ENCODE measurements around the gene BCAS3. TPM values are rescaled to one million over a fixed set of nuclear protein-coding genes. Genes with fewer than 3 reads are reported as not detected.

BCAS3 gene
- total RNA-seq, 2 donors from 2014 or later = 28.0 to 33.4 TPM

GRCh38 chr17:60740584-60740983 is 62.9 kb downstream of the BCAS3 start:
- Mint-ChIP-seq H3K36me3 (ENCODE audit: insufficient read depth in 2 of 2) (peaks cover 0 to 2% of the 10 kb centered on the region in 2 donors), H3K27me3 (ENCODE audit: low read depth) (no peaks in the 10 kb centered on the region), H3K9me3 (no peaks in the 10 kb centered on the region), H3K4me3 (no peak overlapping the region), H3K4me1 (ENCODE audit: low read depth) (peaks cover 5% of the 10 kb centered on the region), H3K27ac (no peak overlapping the region)
- ATAC-seq (replicated peaks in 1 of 2) (no peak), DNase-seq (no peak)

GRCh38 chr17:60741031-60741430 is 63.4 kb downstream of the BCAS3 start:
- peaks cover 0 to 2% of the 10 kb centered on the region in 2 donors for H3K36me3 Mint-ChIP-seq (ENCODE audit: insufficient read depth in 2 of 2)
- H3K4me3 Mint-ChIP-seq = no peak overlapping the region
- ATAC-seq (replicated peaks in 1 of 2) = no peak
- no peaks in the 10 kb centered on the region for H3K9me3 Mint-ChIP-seq
- DNase-seq = no peak
- H3K4me1 Mint-ChIP-seq (ENCODE audit: low read depth) = peaks cover 5% of the 10 kb centered on the region
- H3K27ac Mint-ChIP-seq = no peak overlapping the region
- no peaks in the 10 kb centered on the region for H3K27me3 Mint-ChIP-seq (ENCODE audit: low read depth)

GRCh38 chr17:60743282-60743681 is 65.6 kb downstream of the BCAS3 start:
- Mint-ChIP-seq H3K27me3 (ENCODE audit: low read depth) (no peaks in the 10 kb centered on the region), H3K4me3 (no peak overlapping the region), H3K36me3 (ENCODE audit: insufficient read depth in 2 of 2) (peaks cover 0 to 2% of the 10 kb centered on the region in 2 donors), H3K9me3 (no peaks in the 10 kb centered on the region), H3K27ac (no peak overlapping the region), H3K4me1 (ENCODE audit: low read depth) (no peaks in the 10 kb centered on the region)
- ATAC-seq (replicated peaks in 1 of 2) (no peak), DNase-seq (no peak)

GRCh38 chr17:60743799-60744198 is 66.1 kb downstream of the BCAS3 start:
- ATAC-seq (replicated peaks in 1 of 2) = no peak

GRCh38 chr17:60744355-60744966 is 66.8 kb downstream of the BCAS3 start:
- H3K27me3 Mint-ChIP-seq (ENCODE audit: low read depth) = no peaks in the 10 kb centered on the region
- H3K4me1 Mint-ChIP-seq (ENCODE audit: low read depth) = no peaks in the 10 kb centered on the region
- no peak overlapping the region for H3K27ac Mint-ChIP-seq
- peaks cover 0 to 2% of the 10 kb centered on the region in 2 donors for H3K36me3 Mint-ChIP-seq (ENCODE audit: insufficient read depth in 2 of 2)
- DNase-seq (no peak), ATAC-seq (replicated peaks in 1 of 2) (no peak)
- H3K9me3 Mint-ChIP-seq = no peaks in the 10 kb centered on the region
- H3K4me3 Mint-ChIP-seq = no peak overlapping the region

More at GRCh38 chr17:60743799-60744198, 66.1 kb downstream of the BCAS3 start:
- DNase-seq = no peak
- Mint-ChIP-seq H3K36me3 (ENCODE audit: insufficient read depth in 2 of 2) (peaks cover 0 to 2% of the 10 kb centered on the region in 2 donors), H3K4me1 (ENCODE audit: low read depth) (no peaks in the 10 kb centered on the region), H3K27me3 (ENCODE audit: low read depth) (no peaks in the 10 kb centered on the region), H3K9me3 (no peaks in the 10 kb centered on the region), H3K4me3 (no peak overlapping the region), H3K27ac (no peak overlapping the region)

- DNase-seq = no peak
- Mint-ChIP-seq H3K27me3 (ENCODE audit: low read depth) (no peaks in the 10 kb centered on the region), H3K4me3 (no peak overlapping the region), H3K4me1 (ENCODE audit: low read depth) (no peaks in the 10 kb centered on the region), H3K36me3 (ENCODE audit: insufficient read depth in 2 of 2) (peaks cover 0 to under 1% of the 10 kb centered on the region in 2 donors), H3K27ac (no peak overlapping the region), H3K9me3 (peaks cover 0 to under 1% of the 10 kb centered on the region in 2 donors)
- no peak for ATAC-seq (replicated peaks in 1 of 2)
Observed at GRCh38 chr17:60745544-60745943, 67.9 kb downstream of the BCAS3 start.

GRCh38 chr17:60747069-60747808 is 69.6 kb downstream of the BCAS3 start:
- Mint-ChIP-seq H3K27me3 (ENCODE audit: low read depth) (no peaks in the 10 kb centered on the region), H3K4me3 (no peak overlapping the region), H3K4me1 (ENCODE audit: low read depth) (no peaks in the 10 kb centered on the region), H3K9me3 (peaks cover 0 to 3% of the 10 kb centered on the region in 2 donors), H3K36me3 (ENCODE audit: insufficient read depth in 2 of 2) (peaks cover 0 to 2% of the 10 kb centered on the region in 2 donors), H3K27ac (no peak overlapping the region)
- ATAC-seq (replicated peaks in 1 of 2) (no peak), DNase-seq (no peak)

GRCh38 chr17:60748204-60748603 is 70.6 kb downstream of the BCAS3 start:
- H3K4me3 Mint-ChIP-seq = no peak overlapping the region
- H3K27me3 Mint-ChIP-seq (ENCODE audit: low read depth) = no peaks in the 10 kb centered on the region
- DNase-seq (no peak), ATAC-seq (replicated peaks in 1 of 2) (no peak)
- H3K9me3 Mint-ChIP-seq = peaks cover 0 to 3% of the 10 kb centered on the region in 2 donors
- peaks cover 0 to 2% of the 10 kb centered on the region in 2 donors for H3K36me3 Mint-ChIP-seq (ENCODE audit: insufficient read depth in 2 of 2)
- H3K4me1 Mint-ChIP-seq (ENCODE audit: low read depth) = no peaks in the 10 kb centered on the region
- no peak overlapping the region for H3K27ac Mint-ChIP-seq

- Mint-ChIP-seq H3K27me3 (ENCODE audit: low read depth) (no peaks in the 10 kb centered on the region), H3K9me3 (peaks cover 0 to 3% of the 10 kb centered on the region in 2 donors), H3K36me3 (ENCODE audit: insufficient read depth in 2 of 2) (peaks cover 0 to 2% of the 10 kb centered on the region in 2 donors), H3K4me3 (no peak overlapping the region), H3K27ac (no peak overlapping the region), H3K4me1 (ENCODE audit: low read depth) (no peaks in the 10 kb centered on the region)
- DNase-seq = no peak
- ATAC-seq (replicated peaks in 1 of 2) = no peak
Observed at GRCh38 chr17:60749050-60749449, 71.4 kb downstream of the BCAS3 start.

- Mint-ChIP-seq H3K4me1 (ENCODE audit: low read depth) (no peaks in the 10 kb centered on the region), H3K36me3 (ENCODE audit: insufficient read depth in 2 of 2) (peaks cover 0 to 2% of the 10 kb centered on the region in 2 donors), H3K27ac (no peak overlapping the region), H3K4me3 (no peak overlapping the region), H3K27me3 (ENCODE audit: low read depth) (no peaks in the 10 kb centered on the region), H3K9me3 (peaks cover 0 to 3% of the 10 kb centered on the region in 2 donors)
- no peak for ATAC-seq (replicated peaks in 1 of 2)
- DNase-seq = no peak
Observed at GRCh38 chr17:60749708-60750107, 72.1 kb downstream of the BCAS3 start.

- H3K27ac Mint-ChIP-seq = no peak overlapping the region
- peaks cover 0 to 2% of the 10 kb centered on the region in 2 donors for H3K36me3 Mint-ChIP-seq (ENCODE audit: insufficient read depth in 2 of 2)
- no peak for DNase-seq
- H3K4me1 Mint-ChIP-seq (ENCODE audit: low read depth) = no peaks in the 10 kb centered on the region
- H3K4me3 Mint-ChIP-seq = no peak overlapping the region
- H3K9me3 Mint-ChIP-seq = peaks cover 0 to 3% of the 10 kb centered on the region in 2 donors
- H3K27me3 Mint-ChIP-seq (ENCODE audit: low read depth) = no peaks in the 10 kb centered on the region
- ATAC-seq (replicated peaks in 1 of 2) = no peak
Observed at GRCh38 chr17:60750640-60751039, 73.0 kb downstream of the BCAS3 start.

- H3K27me3 Mint-ChIP-seq (ENCODE audit: low read depth) = no peaks in the 10 kb centered on the region
- H3K4me3 Mint-ChIP-seq = no peak overlapping the region
- H3K9me3 Mint-ChIP-seq = peaks cover 0 to 3% of the 10 kb centered on the region in 2 donors
- no peak overlapping the region for H3K27ac Mint-ChIP-seq
- no peaks in the 10 kb centered on the region for H3K4me1 Mint-ChIP-seq (ENCODE audit: low read depth)
- ATAC-seq (replicated peaks in 1 of 2) (no peak), DNase-seq (no peak)
- H3K36me3 Mint-ChIP-seq (ENCODE audit: insufficient read depth in 2 of 2) = peaks cover 0 to 2% of the 10 kb centered on the region in 2 donors
Observed at GRCh38 chr17:60751884-60752283, 74.2 kb downstream of the BCAS3 start.

GRCh38 chr17:60752873-60753577 is 75.4 kb downstream of the BCAS3 start:
- no peak for DNase-seq

More at GRCh38 chr17:60752873-60753577, 75.4 kb downstream of the BCAS3 start:
- H3K36me3 Mint-ChIP-seq (ENCODE audit: insufficient read depth in 2 of 2) = peaks cover 0 to 2% of the 10 kb centered on the region in 2 donors
- H3K4me3 Mint-ChIP-seq = no peak overlapping the region
- no peak for ATAC-seq (replicated peaks in 1 of 2)
- no peaks in the 10 kb centered on the region for H3K4me1 Mint-ChIP-seq (ENCODE audit: low read depth)
- H3K9me3 Mint-ChIP-seq = peaks cover 0 to 3% of the 10 kb centered on the region in 2 donors
- no peak overlapping the region for H3K27ac Mint-ChIP-seq
- no peaks in the 10 kb centered on the region for H3K27me3 Mint-ChIP-seq (ENCODE audit: low read depth)

Data from activated T-cell treated with anti-CD3 and anti-CD28 coated beads, Interleukin-2, amount 50 U/mL, for 72 hours (primary cell).